ENCODE data around the gene BORCS5.
"Not testable (repeated sequence)": the region's sequence is repeated elsewhere in the genome, so short reads cannot be mapped to it uniquely, and the experiment has no call there.

The BORCS5 gene

DNA sequence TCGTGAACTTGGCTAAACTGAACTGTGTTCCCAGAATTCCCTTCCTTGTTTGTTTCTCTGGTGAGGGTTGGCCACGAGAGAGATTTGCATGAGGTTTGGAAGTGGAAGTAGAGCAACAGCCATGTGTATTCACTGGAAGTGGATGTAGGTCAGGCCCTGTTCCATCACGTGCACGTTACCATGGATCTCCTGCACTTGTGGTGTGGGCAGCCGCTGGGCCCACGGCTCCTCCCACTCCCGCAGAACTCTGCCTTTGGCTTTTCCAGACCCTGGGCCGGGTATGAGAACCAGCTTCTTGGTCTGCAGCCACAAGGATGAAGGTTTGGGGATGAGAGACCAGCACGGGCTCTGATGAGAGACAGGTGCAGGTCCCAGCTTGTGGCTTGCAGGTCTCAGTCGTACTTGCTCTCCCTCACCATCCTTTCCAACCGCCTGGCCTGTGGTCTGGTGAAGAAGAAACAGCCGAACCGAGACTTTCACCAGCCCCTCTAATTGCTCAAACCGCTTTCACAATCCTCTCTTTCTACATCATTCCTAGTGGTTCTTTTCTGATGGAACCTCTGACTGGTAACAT lies 110.9 kb downstream of the BORCS5 start:
- no peak for DNase-seq

DNA sequence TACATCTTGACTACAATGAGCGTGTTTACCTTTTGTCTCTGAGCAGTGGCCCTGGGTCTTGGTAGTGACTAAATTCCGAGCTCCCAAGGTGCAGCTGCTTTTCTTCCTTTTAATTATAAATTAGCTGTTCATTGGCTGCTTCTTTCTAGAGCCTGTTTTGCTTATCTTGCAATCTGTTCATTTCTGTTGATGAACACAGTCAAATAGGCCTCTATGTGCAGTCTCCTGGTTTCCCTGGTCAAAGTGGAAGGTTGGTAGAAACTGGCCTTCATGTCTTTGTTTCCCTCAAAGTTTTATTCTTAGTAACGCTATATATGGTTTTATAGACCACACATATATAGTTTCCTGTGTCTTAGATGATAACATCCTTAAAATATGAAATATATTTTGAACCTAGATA lies 111.7 kb downstream of the BORCS5 start:
- DNase-seq, result no peak

DNA sequence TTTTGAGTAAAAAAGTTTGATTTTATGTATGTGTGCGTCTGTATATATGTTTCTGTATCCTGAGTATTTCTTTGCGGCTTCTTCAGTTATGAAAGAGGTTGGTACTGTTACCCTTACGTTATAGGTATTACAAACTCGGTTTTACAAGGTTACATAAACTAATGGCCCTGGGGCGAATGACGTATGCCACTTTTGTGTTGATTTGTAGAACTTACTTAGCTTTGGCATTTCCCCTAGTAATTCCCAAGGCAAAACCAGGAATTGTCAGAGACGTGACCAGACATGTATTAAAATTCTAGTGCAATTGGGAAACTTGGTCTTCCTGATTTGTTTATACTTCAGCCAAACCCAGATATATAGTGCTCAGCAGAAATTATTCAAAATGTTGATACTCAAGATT lies 112.5 kb downstream of the BORCS5 start:
- DNase-seq, result no peak

DNA sequence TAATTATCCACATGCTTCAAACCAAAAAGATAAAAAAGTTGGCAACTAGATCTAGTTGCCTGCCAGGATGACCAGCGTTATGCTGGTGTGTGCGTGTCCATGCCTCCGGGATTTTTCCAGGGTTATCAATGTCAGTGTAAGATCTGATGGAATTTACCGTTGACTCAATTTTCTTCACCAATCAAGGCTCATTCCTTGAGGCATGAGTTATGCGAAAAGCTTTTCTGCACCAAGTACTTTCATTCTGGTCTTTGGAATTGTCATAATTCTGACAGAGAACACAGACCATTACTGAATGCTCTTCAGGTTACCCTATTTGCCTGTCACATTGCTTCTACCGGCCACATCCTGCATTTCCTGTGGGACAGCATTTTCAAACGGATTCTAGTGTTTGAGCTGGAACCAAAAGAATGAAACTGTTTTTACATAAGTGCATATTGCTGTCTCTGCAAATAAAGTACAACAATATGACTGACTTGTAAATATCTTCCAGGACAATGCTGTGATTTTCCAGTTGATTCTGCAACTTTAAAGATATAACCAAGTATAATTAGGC lies 114.0 kb downstream of the BORCS5 start:
- DNase-seq, result no peak

DNA sequence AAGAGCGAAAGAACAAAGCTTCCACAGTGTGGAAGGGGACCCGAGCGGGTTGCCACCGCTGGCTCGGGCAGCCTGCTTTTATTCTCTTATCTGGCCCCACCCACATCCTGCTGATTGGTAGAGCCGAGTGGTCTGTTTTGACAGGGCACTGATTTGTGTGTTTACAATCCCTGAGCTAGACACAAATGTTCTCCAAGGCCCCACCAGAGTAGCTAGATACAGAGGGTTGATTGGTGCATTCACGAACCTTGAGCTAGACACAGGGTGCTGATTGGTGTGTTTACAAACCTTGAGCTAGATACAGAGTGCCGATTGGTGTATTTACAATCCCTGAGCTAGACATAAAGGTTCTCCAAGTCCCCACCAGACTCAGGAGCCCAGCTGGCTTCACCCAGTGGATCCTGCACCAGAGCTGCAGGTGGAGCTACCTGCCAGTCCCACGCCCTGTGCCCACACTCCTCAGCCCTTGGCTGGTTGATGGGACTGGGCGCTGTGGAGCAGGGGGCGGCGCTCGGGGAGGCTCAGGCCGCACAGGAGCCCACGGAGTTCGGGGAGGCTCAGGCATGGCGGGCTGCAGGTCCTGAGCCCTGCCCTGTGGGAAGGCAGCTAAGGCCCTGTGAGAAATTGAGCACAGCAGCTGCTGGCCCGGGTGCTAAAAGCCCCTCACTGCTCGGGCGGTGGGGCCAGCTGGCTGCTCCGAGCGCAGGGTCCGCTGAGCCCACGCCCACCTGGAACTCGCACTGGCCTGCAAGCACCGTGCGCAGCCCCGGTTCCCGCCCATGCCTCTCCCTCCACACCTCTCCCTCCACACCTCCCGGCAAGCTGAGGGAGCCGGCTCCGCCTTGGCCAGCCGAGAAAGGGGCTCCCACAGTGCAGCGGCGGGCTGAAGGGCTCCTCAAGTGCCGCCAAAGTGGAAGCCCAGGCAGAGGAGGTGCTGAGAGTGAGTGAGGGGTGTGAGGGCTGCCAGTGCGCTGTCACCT lies 115.4 kb downstream of the BORCS5 start:
- not testable (repeated sequence) for DNase-seq

DNA sequence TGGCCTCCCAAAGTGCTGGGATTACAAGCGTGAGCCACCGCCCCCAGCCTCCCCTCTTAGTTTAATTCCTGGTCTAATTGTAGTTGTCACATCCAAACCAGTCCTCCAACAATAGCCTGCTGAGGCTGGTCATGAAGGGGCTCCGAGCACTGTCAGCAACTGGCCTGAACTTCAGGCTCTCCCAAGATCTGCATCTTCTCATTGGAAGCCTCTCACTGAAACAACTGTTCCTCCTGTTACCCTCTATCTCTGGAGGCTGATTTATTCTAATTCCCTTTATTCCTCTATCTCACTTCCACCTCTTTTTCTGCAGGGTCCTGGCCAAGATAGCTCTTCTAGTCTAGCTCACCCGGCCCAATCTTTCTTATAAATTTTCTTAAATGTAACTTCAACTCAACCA lies 116.3 kb downstream of the BORCS5 start:
- DNase-seq, result no peak

DNA sequence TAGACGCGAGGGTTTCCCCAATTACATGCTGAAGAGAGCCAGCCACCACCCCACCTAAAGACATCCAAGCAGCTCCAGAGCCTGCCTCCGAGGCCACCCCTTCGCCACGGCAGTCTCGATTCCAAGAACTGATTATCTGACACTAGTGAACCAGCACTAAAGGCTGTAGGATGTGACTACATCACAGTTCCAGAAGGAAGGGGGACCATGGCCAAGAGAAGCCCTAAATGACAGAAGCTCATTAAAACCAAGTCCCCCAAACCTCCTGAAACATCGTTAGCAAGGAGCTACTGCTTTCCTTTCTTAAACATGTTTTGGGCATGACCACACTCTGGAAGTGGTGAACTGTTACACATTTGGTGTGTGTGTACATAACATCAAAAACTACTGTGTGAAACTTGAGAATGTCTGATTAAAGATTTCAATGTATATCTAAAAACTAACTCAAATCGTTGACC lies 117.6 kb downstream of the BORCS5 start:
- no peak for DNase-seq

DNA sequence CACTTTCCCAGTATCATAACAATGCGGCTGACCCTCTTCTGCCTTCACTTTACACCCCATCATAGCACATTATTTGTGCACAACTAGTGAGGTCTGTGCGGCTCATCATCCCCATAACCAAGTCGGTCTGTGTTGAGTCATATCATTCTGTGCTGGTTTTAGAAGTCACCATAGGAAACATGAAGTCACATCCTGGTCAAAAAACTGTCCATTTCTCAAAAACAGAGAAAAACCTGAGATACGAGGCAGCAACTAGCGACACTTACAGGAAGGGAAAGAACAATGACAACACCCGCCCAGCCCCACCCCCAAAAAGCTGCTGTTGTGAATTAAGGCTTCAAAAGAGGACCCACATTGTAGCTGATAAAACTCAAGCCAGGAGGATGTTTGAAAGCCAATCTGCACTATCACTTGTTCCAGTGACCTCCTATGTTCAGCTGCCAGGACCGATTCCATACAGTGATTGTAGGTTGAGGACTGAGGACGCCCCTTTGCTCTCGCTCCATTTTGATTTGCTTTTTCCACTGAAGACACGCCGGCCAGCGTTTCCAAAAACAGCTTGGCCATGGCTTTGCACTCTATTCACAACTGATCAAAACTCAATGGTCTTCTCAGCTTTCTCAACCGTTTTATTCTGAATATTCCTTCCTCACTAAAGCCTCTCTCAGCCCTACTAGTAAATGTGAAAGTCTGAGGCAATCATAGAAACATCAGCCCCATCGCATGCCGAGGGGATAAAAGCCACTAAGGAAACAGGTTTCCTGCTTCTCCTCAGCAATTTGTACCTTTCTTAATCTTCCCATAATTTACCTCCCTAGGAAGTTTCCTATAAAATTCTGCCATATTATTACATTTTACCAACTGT lies 118.3 kb downstream of the BORCS5 start:
- DNase-seq, result no peak

DNA sequence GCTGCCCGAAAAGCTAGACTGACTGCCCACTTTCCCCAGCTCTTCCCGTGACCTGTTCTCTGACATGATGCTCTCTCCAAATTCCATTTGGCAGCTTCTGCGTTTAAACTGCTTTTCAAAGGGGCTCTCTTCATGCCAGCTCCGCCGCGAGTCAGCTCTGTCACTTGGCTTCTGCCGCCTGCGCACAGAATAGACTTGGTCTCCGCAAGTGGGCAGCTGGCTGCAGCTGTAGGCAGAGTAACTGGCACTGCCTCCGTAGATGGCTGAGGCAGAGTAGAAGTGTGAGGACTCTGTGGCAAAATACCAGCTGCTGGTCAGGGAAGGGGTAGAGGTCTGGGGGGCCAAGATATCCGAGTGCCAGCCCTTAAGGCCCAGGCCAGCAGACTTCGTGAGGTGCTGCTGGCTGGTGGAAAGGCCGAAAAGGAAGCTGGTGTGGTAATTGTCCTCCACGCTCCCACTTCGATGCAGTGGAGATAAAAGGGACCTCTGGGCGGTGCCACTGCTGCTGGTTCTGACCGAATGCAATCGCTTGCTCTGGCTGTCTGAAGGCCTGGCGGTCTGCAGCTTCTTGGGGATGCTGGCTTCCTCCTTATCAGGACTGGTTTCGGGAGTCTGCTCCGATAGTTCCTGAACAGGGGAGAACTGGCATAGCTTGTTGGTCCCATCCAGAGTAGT lies 120.1 kb downstream of the BORCS5 start:
- DNase-seq, result no peak

DNA sequence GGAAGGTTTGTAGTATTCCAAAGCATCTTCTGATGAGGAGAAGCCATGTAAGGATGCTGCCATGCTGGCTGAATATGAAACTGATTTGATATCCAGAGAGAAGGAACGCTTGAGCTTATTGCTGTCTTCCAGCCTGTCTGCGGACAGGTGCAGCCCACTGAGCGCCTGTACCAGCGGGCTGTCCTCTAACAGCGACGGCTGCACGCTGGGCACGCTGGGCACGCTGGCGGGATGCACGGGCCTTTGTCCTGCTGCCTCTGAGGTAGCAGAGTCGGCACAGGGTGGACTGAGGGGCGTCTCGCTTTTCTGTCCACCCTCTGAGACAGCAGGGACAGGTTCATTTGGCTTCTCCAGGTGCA lies 120.6 kb downstream of the BORCS5 start:
- no peak for DNase-seq

DNA sequence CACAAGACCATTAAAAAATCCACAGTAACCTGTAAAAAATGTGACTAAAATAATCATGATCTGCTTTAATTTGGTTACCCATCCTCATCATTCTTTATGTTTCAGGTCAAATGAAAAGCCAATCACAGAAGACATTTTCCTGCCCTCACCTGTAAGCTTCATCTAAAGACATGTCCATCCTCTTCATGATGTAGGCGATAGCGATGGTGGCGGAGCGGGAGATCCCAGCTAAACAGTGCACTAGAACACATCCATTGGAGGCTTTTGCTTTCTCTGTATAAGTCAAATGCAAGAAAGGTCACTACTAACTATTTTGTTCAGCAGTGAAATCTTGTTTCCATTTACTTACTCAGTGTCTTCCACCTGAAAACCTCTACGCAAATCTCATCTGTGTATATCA lies 123.2 kb downstream of the BORCS5 start:
- no peak for DNase-seq

DNA sequence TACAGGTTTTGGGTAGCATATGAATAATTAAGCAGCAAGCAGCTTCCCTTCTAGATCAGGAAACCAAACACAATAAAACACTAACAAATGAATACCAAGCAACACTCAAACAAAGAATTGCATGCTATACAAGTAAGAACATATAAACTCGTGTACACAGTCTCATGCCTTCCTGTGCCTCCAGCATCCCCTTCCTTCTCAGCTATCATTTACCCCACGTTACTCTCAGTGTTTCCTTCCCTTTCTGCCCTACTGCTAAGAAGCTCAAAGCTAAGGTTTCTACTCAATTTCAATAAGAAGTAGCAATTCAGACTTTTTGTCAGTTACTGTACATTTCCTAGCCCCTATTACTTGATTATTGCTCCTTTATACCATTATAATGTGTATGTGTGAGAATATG lies 124.8 kb downstream of the BORCS5 start:
- DNase-seq, result no peak

DNA sequence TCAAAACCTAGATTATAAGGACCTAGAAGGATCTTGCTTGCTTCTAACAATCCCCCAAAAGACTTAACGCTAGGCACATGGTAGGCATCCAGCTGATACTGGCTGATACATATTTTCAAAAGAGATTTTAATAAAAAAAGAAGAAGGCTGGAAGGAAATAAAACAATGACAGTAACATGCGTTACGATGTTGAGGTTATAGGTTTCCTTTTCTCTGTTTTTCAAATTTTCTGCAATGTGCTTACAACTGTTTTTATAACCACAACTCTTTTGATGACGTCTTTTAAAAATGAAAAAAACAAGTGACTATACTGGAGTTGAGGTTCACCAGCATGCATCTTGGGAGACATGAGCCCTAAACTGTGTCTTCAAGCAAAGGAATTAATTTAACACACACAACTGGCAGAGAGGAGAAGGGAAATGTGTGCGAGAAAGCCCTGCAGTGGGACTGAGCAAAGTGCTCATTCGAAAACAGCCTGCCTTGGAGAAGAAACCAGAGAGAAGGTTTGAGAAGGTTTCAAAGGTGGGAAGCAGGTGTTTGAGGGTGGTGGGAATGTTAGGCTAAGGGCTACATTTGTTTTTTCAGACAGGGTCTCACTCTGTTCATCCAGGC lies 125.4 kb downstream of the BORCS5 start:
- DNase-seq, result no peak

DNA sequence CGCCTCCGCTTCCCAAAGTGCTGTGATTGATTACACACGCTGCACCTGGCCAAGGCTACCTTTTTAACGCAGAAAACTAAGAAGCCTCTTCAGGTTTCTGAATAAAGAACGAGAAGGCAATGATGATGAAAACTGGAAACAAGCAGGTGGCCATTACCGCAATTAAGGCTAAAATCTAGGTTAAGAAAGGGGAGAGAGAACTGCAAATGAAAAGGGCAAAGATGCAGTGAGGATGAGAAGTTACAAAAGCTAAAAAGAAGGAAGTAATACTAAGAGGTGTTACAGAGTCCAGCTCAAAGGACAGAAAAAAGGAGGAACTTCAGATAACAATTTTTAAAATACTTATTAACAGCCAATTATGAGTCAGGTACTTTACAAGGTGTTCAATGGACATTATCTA lies 126.1 kb downstream of the BORCS5 start:
- DNase-seq, result no peak

DNA sequence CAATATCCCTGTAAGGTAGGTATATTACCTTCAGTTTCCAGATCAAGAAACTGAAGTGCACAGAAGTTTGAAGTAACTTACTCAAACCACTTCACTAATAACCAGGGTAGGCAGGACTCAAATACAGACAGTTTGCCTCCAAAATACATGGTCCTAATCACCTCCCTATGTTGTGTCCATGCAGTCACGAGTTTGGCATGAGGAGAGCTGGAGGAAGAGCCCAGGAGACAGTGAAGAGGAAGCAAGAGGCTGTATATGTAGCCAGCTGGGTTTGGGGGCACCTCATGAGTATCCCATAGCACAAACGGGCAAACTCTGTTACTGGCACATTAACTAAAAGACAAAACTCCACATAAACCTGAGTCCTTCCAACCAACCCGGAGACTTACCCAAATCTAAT lies 126.6 kb downstream of the BORCS5 start:
- DNase-seq, result no peak

DNA sequence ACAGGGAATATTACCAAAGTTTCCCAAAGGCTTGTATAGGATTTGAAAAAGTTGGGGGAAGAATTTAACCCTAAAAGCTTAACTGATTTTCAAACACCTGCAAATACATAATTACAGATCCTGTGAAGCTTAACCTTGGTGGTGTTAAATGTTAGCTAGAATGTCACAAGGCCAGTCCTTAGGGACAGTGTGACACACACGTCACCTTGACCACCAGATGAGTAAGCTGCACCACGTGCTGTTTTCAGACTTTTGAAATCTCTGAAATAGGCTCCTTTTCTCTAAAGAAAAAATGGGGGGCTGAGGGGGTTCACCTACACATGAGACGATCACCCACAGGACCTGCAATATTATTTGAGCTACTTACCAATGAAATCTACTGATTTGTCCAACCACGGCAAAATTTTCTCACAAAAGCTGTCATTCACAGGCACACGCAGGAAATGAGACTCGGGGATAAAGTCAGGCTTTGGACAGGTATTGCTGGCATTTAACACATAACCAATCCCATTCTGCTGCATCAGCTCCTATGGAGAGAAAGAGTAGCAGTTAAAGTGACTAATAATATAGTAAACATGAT lies 129.9 kb downstream of the BORCS5 start:
- no peak for DNase-seq

DNA sequence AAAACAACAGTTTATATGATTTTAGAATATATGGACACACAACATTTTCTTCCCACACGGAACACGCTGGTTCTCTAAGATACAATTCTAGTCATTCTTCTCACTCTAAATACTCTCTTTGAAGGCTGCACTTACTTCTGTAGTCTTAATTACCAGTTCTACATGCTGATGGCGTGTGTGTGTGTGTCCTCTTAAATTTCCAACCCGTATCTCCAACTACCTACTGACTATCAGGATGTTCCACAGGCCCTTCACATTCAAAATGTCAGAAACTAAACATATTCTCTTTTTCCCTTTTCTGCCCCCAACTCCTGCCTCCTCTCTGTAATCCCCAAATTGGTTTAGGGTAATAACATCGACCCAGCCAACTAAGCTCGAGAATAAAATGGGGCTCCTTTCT lies 130.6 kb downstream of the BORCS5 start:
- no peak for DNase-seq

DNA sequence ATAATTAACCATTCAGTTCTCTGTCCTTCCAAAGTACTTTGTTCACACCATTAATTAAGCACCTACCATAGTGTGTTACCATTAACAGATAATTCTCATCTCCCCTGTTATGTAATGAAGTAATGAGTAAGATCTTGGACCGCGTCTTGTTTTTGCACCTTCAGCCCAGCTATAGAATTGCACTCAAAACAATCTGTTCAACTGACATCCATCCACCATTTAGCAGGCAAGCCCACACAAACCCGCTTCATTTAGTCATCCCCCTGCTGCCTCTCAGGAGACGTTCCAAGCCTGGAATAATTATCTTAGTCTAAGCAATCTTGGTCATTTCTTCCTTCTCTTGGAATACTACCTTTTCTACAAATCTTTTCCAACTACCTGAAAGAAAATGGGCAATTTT lies 131.4 kb downstream of the BORCS5 start:
- no peak for DNase-seq

DNA sequence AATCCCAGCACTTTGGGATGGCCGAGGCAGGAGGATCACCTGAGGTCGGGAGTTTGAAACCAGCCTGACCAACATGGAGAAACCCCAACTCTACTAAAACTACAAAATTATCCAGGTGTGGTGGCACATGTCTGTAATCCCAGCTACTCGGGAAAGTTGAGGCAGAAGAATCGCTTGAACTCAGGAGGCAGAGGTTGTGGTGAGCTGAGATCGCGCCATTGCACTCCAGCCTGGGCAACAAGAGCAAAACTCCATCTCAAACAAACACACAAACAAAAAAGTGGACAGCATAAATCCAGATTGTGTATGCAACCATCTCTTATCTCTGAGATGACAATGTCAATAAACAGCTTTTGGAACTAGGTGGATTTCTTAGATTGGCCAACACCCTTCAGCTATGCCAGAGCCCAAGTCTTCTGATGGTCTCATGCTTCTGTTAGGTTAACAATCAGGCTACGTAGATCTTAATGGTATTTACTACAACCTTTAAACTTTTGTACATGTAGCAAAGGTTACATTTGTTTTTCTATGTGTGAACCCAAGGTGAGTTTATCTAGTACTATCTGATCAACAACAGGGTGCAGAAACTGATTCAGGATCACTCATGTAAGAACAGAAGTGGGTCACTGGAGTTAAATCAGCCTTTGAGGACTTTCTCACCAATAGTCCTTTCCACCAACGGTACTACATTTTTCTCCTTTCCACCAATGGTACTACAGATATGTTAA lies 132.1 kb downstream of the BORCS5 start:
- DNase-seq, result no peak

DNA sequence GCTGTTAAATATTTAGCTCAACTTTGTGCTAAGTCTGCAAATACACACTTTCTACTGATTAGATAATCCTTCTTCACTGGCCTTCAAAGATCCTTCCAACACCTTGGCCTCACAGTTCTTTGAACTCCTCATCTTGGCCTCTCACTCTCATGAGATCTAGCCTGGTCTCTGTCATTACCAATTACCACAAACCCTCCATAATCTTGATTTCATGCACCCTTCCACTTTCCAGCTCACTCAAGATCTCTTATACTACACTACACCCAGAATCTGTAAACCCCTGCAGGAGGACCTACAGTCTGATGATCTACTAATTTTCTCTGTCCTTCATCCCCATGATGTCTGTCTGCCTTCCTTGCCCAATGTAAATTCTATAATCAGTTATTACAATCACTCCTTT lies 134.7 kb downstream of the BORCS5 start:
- DNase-seq, result no peak

DNA sequence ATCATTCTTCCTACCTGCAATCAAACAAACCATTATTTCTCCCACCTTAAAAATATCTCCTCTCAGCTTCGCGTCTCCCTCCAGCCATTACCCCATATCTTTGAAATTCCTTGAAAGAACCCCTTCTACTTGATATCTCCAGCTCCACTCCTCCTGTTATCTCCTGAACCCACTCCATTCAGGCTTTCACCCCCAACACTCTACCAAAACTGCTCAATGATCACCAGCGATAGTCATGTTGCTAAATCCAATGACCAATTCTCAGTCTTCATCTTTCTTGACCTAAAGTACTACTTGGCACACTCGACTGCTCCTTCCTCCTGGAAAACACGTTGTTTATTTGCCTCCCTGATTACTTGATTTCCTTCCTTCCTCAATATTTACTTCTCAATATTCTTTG lies 135.7 kb downstream of the BORCS5 start:
- DNase-seq, result no peak
